ENCODE measurements around the gene SP6. TPM values are rescaled to one million over a fixed set of nuclear protein-coding genes. Genes with fewer than 3 reads are reported as not detected.

The SP6 gene
- total RNA-seq, 1 experiment from 2014 or later: 3.3 TPM

GRCh38 chr17:47801906-47802305 is 49.1 kb downstream of the SP6 start (continued):
- TF ChIP-seq AFF4 (CRISPR knock-in tag; IDR thresholded peaks at IDR 0.05; ENCODE audit: borderline replicate concordance) (no peak), FOXJ3 (CRISPR knock-in tag; IDR thresholded peaks at IDR 0.05; ENCODE audit: borderline replicate concordance) (no peak), E2F1 (CRISPR knock-in tag; IDR thresholded peaks at IDR 0.05) (no peak), CTCF (IDR thresholded peaks at IDR 0.05) (no peak), ELF4 (CRISPR knock-in tag; IDR thresholded peaks at IDR 0.05; ENCODE audit: low read depth) (no peak), ZNF232 (CRISPR knock-in tag; IDR thresholded peaks at IDR 0.05) (no peak), ATF2 (CRISPR knock-in tag; IDR thresholded peaks at IDR 0.05; ENCODE audit: borderline replicate concordance, low read depth) (no peak), SOX15 (CRISPR knock-in tag; IDR thresholded peaks at IDR 0.05) (no peak), MYBL2 (CRISPR knock-in tag; IDR thresholded peaks at IDR 0.05) (no peak)

GRCh38 chr17:47801176-47801765 is 49.7 kb downstream of the SP6 start:
- no peaks in the 10 kb centered on the region for H3K9me3 Mint-ChIP-seq
- H3K36me3 Mint-ChIP-seq: no peaks in the 10 kb centered on the region
- H3K27ac Mint-ChIP-seq: no peak overlapping the region
- ChIA-PET POLR2A (interaction anchor here (1.3 kb wide), 1 partner anchor 11 kb away, joined by 3 read pairs; no protein-coding TSS in a partner anchor), CTCF (interaction anchor here (0.6 to 1.7 kb wide), 5 partner anchors 20 to 211 kb away, joined by 3 to 6 read pairs (median 3); partner anchors contain the start of gene OSBPL7)
- H3K27me3 Mint-ChIP-seq (ENCODE audit: low read depth): peaks cover 2% of the 10 kb centered on the region; the same call in 1 of the 2 replicates
- ATAC-seq (no peak), DNase-seq (ENCODE audit: low spot score) (no peak)
- no peak overlapping the region for H3K4me3 Mint-ChIP-seq
- H3K4me1 Mint-ChIP-seq: no peaks in the 10 kb centered on the region
- TF ChIP-seq USF2 (CRISPR knock-in tag; IDR thresholded peaks at IDR 0.05) (no peak), PRRX2 (CRISPR knock-in tag; IDR thresholded peaks at IDR 0.05) (no peak), FOXJ3 (CRISPR knock-in tag; IDR thresholded peaks at IDR 0.05; ENCODE audit: borderline replicate concordance) (no peak), CREB1 (CRISPR knock-in tag; IDR thresholded peaks at IDR 0.05) (no peak), PREB (CRISPR knock-in tag; IDR thresholded peaks at IDR 0.05; ENCODE audit: borderline replicate concordance) (no peak), STAT6 (CRISPR knock-in tag; conservative IDR thresholded peaks at IDR 0.05; ENCODE audit: low read depth) (no peak), USF1 (CRISPR knock-in tag; IDR thresholded peaks at IDR 0.05) (no peak), ZNF671 (CRISPR knock-in tag; IDR thresholded peaks at IDR 0.05) (no peak), NR3C1 (CRISPR knock-in tag; conservative IDR thresholded peaks at IDR 0.05; ENCODE audit: low read depth) (no peak), ATF2 (CRISPR knock-in tag; IDR thresholded peaks at IDR 0.05; ENCODE audit: borderline replicate concordance, low read depth) (no peak), HMGA2 (CRISPR knock-in tag; IDR thresholded peaks at IDR 0.05) (no peak), KAT7 (CRISPR knock-in tag; IDR thresholded peaks at IDR 0.05; ENCODE audit: borderline replicate concordance) (no peak), ZNF416 (CRISPR knock-in tag; IDR thresholded peaks at IDR 0.05) (no peak)

All from WTC11 (cell line).